Activated T-helper 17 cell treated with anti-CD3 and anti-CD28 coated beads, Interleukin-2, amount 50 U/mL, for 72 hours (primary cell): Measurements from ENCODE around the gene JAML. TPM values are rescaled to one million over a fixed set of nuclear protein-coding genes. Genes with fewer than 3 reads are reported as not detected.

Source experiments
- ATAC-seq: fragments of 150-1000 bp; cut with Tn5 transposase; replicated peaks from 2 replicates; pipeline ENCODE4 v1.10.0; 2021; ENCODE audit warnings: mild to moderate bottlenecking, moderate library complexity
- H3K27ac Mint-ChIP-seq: one replicate; pipeline ENCODE4 v1.8.0; 2022; ENCODE audit warnings: mixed read lengths
- H3K27me3 Mint-ChIP-seq: one replicate; pipeline ENCODE4 v1.8.0; 2022; ENCODE audit warnings: mixed read lengths
- H3K36me3 Mint-ChIP-seq: one replicate; pipeline ENCODE4 v1.8.0; 2022; ENCODE audit warnings: low read depth, mild to moderate bottlenecking, mixed read lengths
- H3K4me1 Mint-ChIP-seq: one replicate; pipeline ENCODE4 v1.8.0; 2022; ENCODE audit warnings: mixed read lengths
- H3K4me3 Mint-ChIP-seq: one replicate; pipeline ENCODE4 v1.8.0; 2022; ENCODE audit warnings: mild to moderate bottlenecking, mixed read lengths
- H3K9me3 Mint-ChIP-seq: one replicate; pipeline ENCODE4 v1.8.0; 2022; ENCODE audit warnings: mixed read lengths
- total RNA-seq, 2 donors: library from RNA; stranded (reverse); gene quantifications; one replicate each; pipeline ENCODE4 v1.2.3, GENCODE V29; 2022

The JAML gene, protein sequence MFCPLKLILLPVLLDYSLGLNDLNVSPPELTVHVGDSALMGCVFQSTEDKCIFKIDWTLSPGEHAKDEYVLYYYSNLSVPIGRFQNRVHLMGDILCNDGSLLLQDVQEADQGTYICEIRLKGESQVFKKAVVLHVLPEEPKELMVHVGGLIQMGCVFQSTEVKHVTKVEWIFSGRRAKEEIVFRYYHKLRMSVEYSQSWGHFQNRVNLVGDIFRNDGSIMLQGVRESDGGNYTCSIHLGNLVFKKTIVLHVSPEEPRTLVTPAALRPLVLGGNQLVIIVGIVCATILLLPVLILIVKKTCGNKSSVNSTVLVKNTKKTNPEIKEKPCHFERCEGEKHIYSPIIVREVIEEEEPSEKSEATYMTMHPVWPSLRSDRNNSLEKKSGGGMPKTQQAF
- 100 to 1,000 TPM in 1 of 2 donors, 10 to 100 TPM in 1; 74.0 to 276 TPM for total RNA-seq

GRCh38 chr11:118224511-118225188 lies at the start of gene JAML:
TSS of gene JAML (minus strand) at chr11:118225011. CDS start at chr11:118214866, 10,145 bp downstream.
- no peaks in the 10 kb centered on the region for H3K36me3 Mint-ChIP-seq
- no peak within 1 kb of the TSS for H3K27ac Mint-ChIP-seq
- peak; percentile 70 for ATAC-seq
- no peak within 1 kb of the TSS for H3K4me3 Mint-ChIP-seq
- H3K9me3 Mint-ChIP-seq: no peaks in the 10 kb centered on the region
- H3K27me3 Mint-ChIP-seq: no peaks in the 10 kb centered on the region
- peaks cover 48% of the 10 kb centered on the region for H3K4me1 Mint-ChIP-seq

- Mint-ChIP-seq H3K27me3 (no peaks in the 10 kb centered on the region), H3K36me3 (no peaks in the 10 kb centered on the region), H3K9me3 (no peaks in the 10 kb centered on the region), H3K4me1 (peaks cover 21% of the 10 kb centered on the region), H3K27ac (no peak overlapping the region), H3K4me3 (no peak overlapping the region)
- no peak for ATAC-seq
Measured at GRCh38 chr11:118274186-118274585, 49.4 kb upstream of the JAML start.

- Mint-ChIP-seq H3K9me3 (no peaks in the 10 kb centered on the region), H3K36me3 (no peaks in the 10 kb centered on the region)
Measured at GRCh38 chr11:118272001-118272400, 47.2 kb upstream of the JAML start.

GRCh38 chr11:118267486-118267885 lies 42.7 kb upstream of the JAML start:
- Mint-ChIP-seq H3K27me3 (no peaks in the 10 kb centered on the region), H3K9me3 (no peaks in the 10 kb centered on the region), H3K4me1 (peaks cover 15% of the 10 kb centered on the region), H3K36me3 (no peaks in the 10 kb centered on the region), H3K27ac (no peak overlapping the region), H3K4me3 (no peak overlapping the region)
- no peak for ATAC-seq

More at GRCh38 chr11:118272001-118272400, 47.2 kb upstream of the JAML start:
- no peak overlapping the region for H3K27ac Mint-ChIP-seq
- no peaks in the 10 kb centered on the region for H3K27me3 Mint-ChIP-seq
- H3K4me1 Mint-ChIP-seq: peaks cover 18% of the 10 kb centered on the region
- no peak overlapping the region for H3K4me3 Mint-ChIP-seq
- no peak for ATAC-seq

GRCh38 chr11:118265954-118266353 lies 41.1 kb upstream of the JAML start:
- Mint-ChIP-seq H3K4me3 (no peak overlapping the region), H3K4me1 (peaks cover 9% of the 10 kb centered on the region), H3K27ac (peak overlapping the region; percentile 9), H3K27me3 (no peaks in the 10 kb centered on the region), H3K36me3 (peaks cover 11% of the 10 kb centered on the region), H3K9me3 (no peaks in the 10 kb centered on the region)
- no peak for ATAC-seq

GRCh38 chr11:118264569-118265465 lies 40.0 kb upstream of the JAML start:
- Mint-ChIP-seq H3K36me3 (peaks cover 15% of the 10 kb centered on the region), H3K4me1 (peaks cover 19% of the 10 kb centered on the region), H3K9me3 (no peaks in the 10 kb centered on the region), H3K4me3 (peak overlapping the region; percentile 81), H3K27ac (peak overlapping the region; percentile 60), H3K27me3 (no peaks in the 10 kb centered on the region)
- no peak for ATAC-seq

- peak; percentile 80 for ATAC-seq
- Mint-ChIP-seq H3K36me3 (peaks cover 22% of the 10 kb centered on the region), H3K4me3 (peak within 1 kb of the TSS; percentile 81), H3K9me3 (no peaks in the 10 kb centered on the region), H3K27ac (peak within 1 kb of the TSS; percentile 60), H3K4me1 (peaks cover 20% of the 10 kb centered on the region), H3K27me3 (no peaks in the 10 kb centered on the region)
Measured at GRCh38 chr11:118263695-118264568, 39.1 kb upstream of the JAML start, which contains the start of gene MPZL2. TSS of gene MPZL2 (minus strand) at chr11:118264297. CDS start at chr11:118264153, 144 bp downstream.

DNA sequence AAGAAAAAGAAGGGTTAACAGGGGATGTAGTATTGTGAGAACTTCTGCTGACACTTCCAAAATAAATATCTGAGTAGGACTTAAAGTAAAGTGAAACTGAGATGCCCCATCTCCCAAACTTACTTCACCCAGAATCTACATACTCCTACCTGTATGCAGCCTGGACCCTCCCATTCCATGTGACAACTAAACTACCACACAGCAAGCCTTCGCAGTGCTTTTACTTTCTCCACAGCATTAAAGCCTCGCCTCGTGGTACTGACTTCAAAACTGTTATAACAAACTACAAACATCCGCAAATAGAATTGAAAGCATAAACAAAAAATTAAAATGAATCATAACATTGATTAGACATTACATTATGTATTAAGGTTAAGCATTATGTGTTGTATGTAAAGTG lies 38.3 kb upstream of the JAML start:
- Mint-ChIP-seq H3K27me3 (no peaks in the 10 kb centered on the region), H3K27ac (peak overlapping the region; percentile 51), H3K4me1 (peaks cover 20% of the 10 kb centered on the region), H3K9me3 (no peaks in the 10 kb centered on the region), H3K36me3 (peaks cover 26% of the 10 kb centered on the region), H3K4me3 (peak overlapping the region; percentile 81)
- no peak for ATAC-seq

- peaks cover 20% of the 10 kb centered on the region for H3K4me1 Mint-ChIP-seq
- ATAC-seq: peak; percentile 34
- H3K36me3 Mint-ChIP-seq: peaks cover 36% of the 10 kb centered on the region
- peak overlapping the region; percentile 6 for H3K4me3 Mint-ChIP-seq
- H3K27me3 Mint-ChIP-seq: no peaks in the 10 kb centered on the region
- no peak overlapping the region for H3K27ac Mint-ChIP-seq
- H3K9me3 Mint-ChIP-seq: no peaks in the 10 kb centered on the region
Measured at GRCh38 chr11:118260353-118260752, 35.5 kb upstream of the JAML start.

- no peak overlapping the region for H3K27ac Mint-ChIP-seq
- H3K36me3 Mint-ChIP-seq: peaks cover 36% of the 10 kb centered on the region
- no peaks in the 10 kb centered on the region for H3K27me3 Mint-ChIP-seq
- H3K4me3 Mint-ChIP-seq: no peak overlapping the region
- peaks cover 16% of the 10 kb centered on the region for H3K4me1 Mint-ChIP-seq
- H3K9me3 Mint-ChIP-seq: no peaks in the 10 kb centered on the region
- ATAC-seq: no peak
Measured at GRCh38 chr11:118259138-118259537, 34.3 kb upstream of the JAML start.

DNA sequence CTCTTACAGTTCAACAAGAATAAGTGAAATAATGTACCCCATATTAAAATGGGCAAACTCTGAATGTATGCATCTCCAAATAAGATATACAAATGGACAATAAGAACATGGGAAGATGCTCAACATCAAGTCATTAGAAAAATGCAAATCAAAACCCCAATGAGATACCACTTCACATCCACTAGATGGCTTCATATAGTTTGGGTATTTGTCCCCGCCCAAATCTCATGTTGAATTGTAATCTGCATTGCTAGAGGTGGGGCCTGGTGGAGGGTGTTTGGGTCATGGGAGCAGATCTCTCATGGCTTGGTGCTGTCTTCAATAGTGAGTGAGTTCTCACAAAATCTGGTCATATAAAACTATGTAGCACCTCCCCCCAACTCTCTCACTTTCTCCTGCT lies 33.6 kb upstream of the JAML start:
- no peaks in the 10 kb centered on the region for H3K9me3 Mint-ChIP-seq
- peak; percentile 44 for ATAC-seq
- peaks cover 36% of the 10 kb centered on the region for H3K36me3 Mint-ChIP-seq
- H3K4me3 Mint-ChIP-seq: no peak overlapping the region
- peaks cover 15% of the 10 kb centered on the region for H3K4me1 Mint-ChIP-seq
- no peak overlapping the region for H3K27ac Mint-ChIP-seq
- no peaks in the 10 kb centered on the region for H3K27me3 Mint-ChIP-seq

DNA sequence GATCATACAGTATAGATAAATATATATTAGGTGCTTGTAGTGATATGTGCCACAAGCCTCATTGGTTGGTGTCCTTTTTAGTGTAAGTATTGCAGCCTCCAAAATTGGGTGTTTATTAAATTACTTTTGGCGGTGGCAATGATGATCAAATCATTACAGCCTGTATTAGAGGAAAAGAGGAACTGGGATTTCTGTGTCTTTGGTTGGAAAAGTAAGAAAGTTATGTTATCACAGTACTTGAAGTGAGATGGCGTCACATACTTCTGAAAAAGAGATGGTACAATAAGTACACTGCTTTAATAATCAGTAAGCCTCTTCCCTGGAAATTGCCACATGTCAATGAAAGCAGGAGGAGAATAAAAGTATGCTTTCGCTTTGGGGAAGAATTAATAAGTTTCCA lies 27.9 kb upstream of the JAML start:
- H3K4me3 Mint-ChIP-seq: peak overlapping the region; percentile 98
- peaks cover 2% of the 10 kb centered on the region for H3K9me3 Mint-ChIP-seq
- no peaks in the 10 kb centered on the region for H3K27me3 Mint-ChIP-seq
- peak overlapping the region; percentile 99 for H3K27ac Mint-ChIP-seq
- peaks cover 10% of the 10 kb centered on the region for H3K4me1 Mint-ChIP-seq
- peaks cover 35% of the 10 kb centered on the region for H3K36me3 Mint-ChIP-seq
- ATAC-seq: no peak

DNA sequence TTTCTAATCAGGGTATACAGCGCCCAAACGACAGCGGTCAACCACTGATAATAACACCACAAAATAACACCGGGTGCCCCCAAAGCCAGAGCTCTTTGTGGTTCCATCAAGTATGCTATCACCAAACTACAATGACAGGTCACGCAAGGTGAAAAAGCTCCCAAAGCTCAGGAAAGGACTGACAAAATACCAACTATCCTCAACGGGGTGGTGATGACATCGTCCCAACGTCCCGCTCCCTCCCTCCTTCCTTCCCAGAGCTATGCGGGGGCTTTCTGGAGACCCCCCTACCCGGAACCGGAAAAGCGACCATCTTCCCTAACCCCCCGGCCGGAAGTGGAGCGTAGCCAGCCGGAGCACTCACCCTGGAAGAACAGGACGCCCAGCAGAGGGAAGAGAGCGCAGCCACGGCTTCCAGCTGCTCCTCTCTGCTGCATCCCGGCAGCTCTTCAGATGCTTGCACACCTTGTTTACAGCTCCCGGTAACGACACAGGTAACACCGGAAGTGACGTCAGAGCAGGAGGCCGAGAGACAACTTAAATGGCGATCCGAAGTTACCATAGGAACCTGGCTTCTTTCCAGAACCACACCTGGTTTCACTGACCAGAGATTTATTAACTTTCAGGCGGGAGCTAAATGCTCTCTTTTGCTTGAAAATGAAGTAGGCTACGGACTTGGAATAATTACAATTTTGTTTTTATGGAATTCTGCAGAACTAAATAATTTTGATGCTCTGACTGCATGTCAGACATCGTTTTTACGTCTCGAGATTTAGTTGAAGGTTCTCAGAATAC lies 27.2 kb upstream of the JAML start, which contains the start of gene MPZL3:
Gene MPZL3 (minus strand): TSS at position 508 of the 795 bp plus-strand sequence. CDS start 71 bp downstream, at position 437.
- Mint-ChIP-seq H3K27ac (peak within 1 kb of the TSS; percentile 99), H3K9me3 (peaks cover 4% of the 10 kb centered on the region), H3K36me3 (peaks cover 41% of the 10 kb centered on the region), H3K4me3 (peak within 1 kb of the TSS; percentile 98), H3K4me1 (peaks cover 17% of the 10 kb centered on the region), H3K27me3 (no peaks in the 10 kb centered on the region)
- ATAC-seq: peak; percentile 74
